Liver (tissue), 9 donors: ENCODE results near the gene CLN6. TPM values are rescaled to one million over a fixed set of nuclear protein-coding genes. Genes with fewer than 3 reads are reported as not detected.

Experiments used
- DNase-seq: peaks from one replicate; pipeline ENCODE4 v3.0.0-alpha.2; 2017; ENCODE audit warnings: low spot score
- H3K27ac ChIP-seq, 2 donors: one replicate each; pipeline ENCODE4 v1.7.0; 2013; ENCODE audit warnings: inconsistent platforms in 2 of 2, low read length in 2 of 2, control low read depth in 1 of 2, low read depth in 1 of 2, mild to moderate bottlenecking in 1 of 2
- H3K27me3 ChIP-seq, 4 donors: one replicate each; pipeline versions ENCODE4 v1.6.1 to v1.7.0; 2013; ENCODE audit warnings: low read length in 3 of 4, inconsistent platforms in 1 of 4, mild to moderate bottlenecking in 1 of 4, moderate library complexity in 1 of 4; ENCODE audit not compliant: control insufficient read depth in 4 of 4, insufficient read depth in 4 of 4
- H3K36me3 ChIP-seq, 4 donors: one replicate each; pipeline versions ENCODE4 v1.6.1 to v1.7.0; 2013; ENCODE audit warnings: low read length in 3 of 4, mild to moderate bottlenecking in 3 of 4, low read depth in 1 of 4, moderate library complexity in 1 of 4; ENCODE audit not compliant: control insufficient read depth in 4 of 4, insufficient read depth in 3 of 4
- H3K4me1 ChIP-seq, 4 donors: one replicate each; pipeline versions ENCODE4 v1.6.1 to v1.7.0; 2013; ENCODE audit warnings: low read length in 3 of 4, mild to moderate bottlenecking in 3 of 4, moderate library complexity in 1 of 4; ENCODE audit not compliant: control insufficient read depth in 4 of 4, insufficient read depth in 4 of 4
- H3K4me3 ChIP-seq, 3 donors: one replicate each; pipeline versions ENCODE4 v1.6.1 to v1.7.0; 2013; ENCODE audit warnings: low read length in 3 of 3, control low read depth in 1 of 3, low read depth in 1 of 3, mild to moderate bottlenecking in 1 of 3
- H3K9ac ChIP-seq, 2 donors: one replicate each; pipeline ENCODE4 v1.7.0; 2013; ENCODE audit warnings: low read length in 2 of 2, mild to moderate bottlenecking in 2 of 2, moderate library complexity in 2 of 2, control low read depth in 1 of 2, low read depth in 1 of 2
- H3K9me3 ChIP-seq, 4 donors: one replicate each; pipeline versions ENCODE4 v1.6.1 to v1.7.0; 2013; ENCODE audit warnings: low read length in 3 of 4; ENCODE audit not compliant: control insufficient read depth in 4 of 4
- ATF3 ChIP-seq: IDR thresholded peaks from 2 replicates; pipeline ENCODE4 v1.6.1; 2016; ENCODE audit warnings: antibody characterized with exemption
- EGR1 ChIP-seq, 2 donors: IDR thresholded peaks; 2 replicates each; pipeline ENCODE4 v1.6.1; 2016 to 2018; ENCODE audit warnings: antibody characterized with exemption in 2 of 2, low read depth in 2 of 2
- FOXA2 ChIP-seq: IDR thresholded peaks from 2 replicates; pipeline ENCODE4 v1.6.1; 2016; ENCODE audit warnings: antibody characterized with exemption
- GABPA ChIP-seq, 2 donors: IDR thresholded peaks in 1 of 2; conservative IDR thresholded peaks in 1 of 2; 2 replicates each; pipeline ENCODE4 v1.6.1; 2016; ENCODE audit warnings: antibody characterized with exemption in 2 of 2, mild to moderate bottlenecking in 1 of 2, moderate library complexity in 1 of 2
- HNF4A ChIP-seq, 2 donors: conservative IDR thresholded peaks; 2 replicates each; pipeline ENCODE4 v1.6.1; 2016; ENCODE audit warnings: antibody characterized with exemption in 2 of 2, mild to moderate bottlenecking in 2 of 2
- HNF4G ChIP-seq: IDR thresholded peaks from 2 replicates; pipeline ENCODE4 v1.6.1; 2016; ENCODE audit warnings: antibody characterized with exemption
- JUND ChIP-seq, 2 donors: IDR thresholded peaks; 2 replicates each; pipeline ENCODE4 v1.6.1; 2016; ENCODE audit warnings: antibody characterized with exemption in 2 of 2
- REST ChIP-seq: IDR thresholded peaks from 2 replicates; pipeline ENCODE4 v1.6.1; 2016; ENCODE audit warnings: antibody characterized with exemption, mild to moderate bottlenecking
- RXRA ChIP-seq, 2 donors: IDR thresholded peaks; 2 replicates each; pipeline ENCODE4 v1.6.1; 2017 to 2018; ENCODE audit warnings: antibody characterized with exemption in 2 of 2, mild to moderate bottlenecking in 1 of 2
- SP1 ChIP-seq: IDR thresholded peaks from 2 replicates; pipeline ENCODE4 v1.6.1; 2018; ENCODE audit warnings: antibody characterized with exemption, mild to moderate bottlenecking
- TAF1 ChIP-seq: conservative IDR thresholded peaks from 2 replicates; pipeline ENCODE4 v1.6.1; 2016; ENCODE audit warnings: antibody characterized with exemption, mild to moderate bottlenecking
- WGBS: extraction: QIAGEN DNeasy Blood & Tissue Kit; methylation state at CpG from one replicate; pipeline ENCODE4 v1.1.7; 2013; 5-methylcytosine and 5-hydroxymethylcytosine counted together
- polyA plus RNA-seq, 2 donors: library from polyadenylated mRNA; stranded (reverse) in 1 of 2; unstranded in 1 of 2; fragments of 200-250 nt in 1 of 2; fragments of >200 nt in 1 of 2; fragmentation: Nextera tagmentation in 1 of 2; extraction: Ambion mirVana in 1 of 2; gene quantifications; one replicate each; pipeline versions ENCODE4 v1.2.1 to v1.2.3, GENCODE V29; 2013 to 2015
- total RNA-seq, 2 donors: library from RNA; depleted of rRNA; stranded (reverse); fragments of >200 nt; gene quantifications; one replicate each; pipeline ENCODE4 v1.2.3, GENCODE V29; 2014
- TF ChIP-seq, protein P1 (sequence below): IDR thresholded peaks from 2 replicates; pipeline ENCODE4 v1.6.1; 2016; ENCODE audit warnings: antibody characterized with exemption
- TF ChIP-seq, protein P2 (sequence below): IDR thresholded peaks from 2 replicates; pipeline ENCODE4 v1.6.1; 2016; ENCODE audit warnings: antibody characterized with exemption
- donor health status: healthy.
- donor health status: healthy.
- donor health status: healthy.
- donor health status: healthy.
- donor health status: healthy.

Gene CLN6
- total and polyA plus RNA-seq, 4 donors, result 7.2 to 21.2 (median 15.4) TPM

- TF ChIP-seq, protein P1, sequence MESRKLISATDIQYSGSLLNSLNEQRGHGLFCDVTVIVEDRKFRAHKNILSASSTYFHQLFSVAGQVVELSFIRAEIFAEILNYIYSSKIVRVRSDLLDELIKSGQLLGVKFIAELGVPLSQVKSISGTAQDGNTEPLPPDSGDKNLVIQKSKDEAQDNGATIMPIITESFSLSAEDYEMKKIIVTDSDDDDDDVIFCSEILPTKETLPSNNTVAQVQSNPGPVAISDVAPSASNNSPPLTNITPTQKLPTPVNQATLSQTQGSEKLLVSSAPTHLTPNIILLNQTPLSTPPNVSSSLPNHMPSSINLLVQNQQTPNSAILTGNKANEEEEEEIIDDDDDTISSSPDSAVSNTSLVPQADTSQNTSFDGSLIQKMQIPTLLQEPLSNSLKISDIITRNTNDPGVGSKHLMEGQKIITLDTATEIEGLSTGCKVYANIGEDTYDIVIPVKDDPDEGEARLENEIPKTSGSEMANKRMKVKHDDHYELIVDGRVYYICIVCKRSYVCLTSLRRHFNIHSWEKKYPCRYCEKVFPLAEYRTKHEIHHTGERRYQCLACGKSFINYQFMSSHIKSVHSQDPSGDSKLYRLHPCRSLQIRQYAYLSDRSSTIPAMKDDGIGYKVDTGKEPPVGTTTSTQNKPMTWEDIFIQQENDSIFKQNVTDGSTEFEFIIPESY, result peak; percentile 66
- TF ChIP-seq REST (peak; percentile 61), RXRA (IDR thresholded peaks at IDR 0.05) (peak; percentile 62 to 81), GABPA (IDR thresholded peaks at IDR 0.05 in 1 of 2, conservative IDR thresholded peaks at IDR 0.05 in 1 of 2) (peak in 1 of 2 donors; percentile 68)
Measured at GRCh38 chr15:68275165-68275746, 45.7 kb upstream of the CLN6 start (continued).

- Histone ChIP-seq H3K27me3 (no peaks in the 10 kb centered on the region), H3K4me1 (peaks cover 13 to 40% (median 28%) of the 10 kb centered on the region in 4 donors), H3K9ac (no peak overlapping the region), H3K4me3 (no peak overlapping the region), H3K36me3 (no peaks in the 10 kb centered on the region), H3K9me3 (no peaks in the 10 kb centered on the region), H3K27ac (peak overlapping the region; percentile 88 to 98)
- no peak for DNase-seq
- TF ChIP-seq, protein P2, sequence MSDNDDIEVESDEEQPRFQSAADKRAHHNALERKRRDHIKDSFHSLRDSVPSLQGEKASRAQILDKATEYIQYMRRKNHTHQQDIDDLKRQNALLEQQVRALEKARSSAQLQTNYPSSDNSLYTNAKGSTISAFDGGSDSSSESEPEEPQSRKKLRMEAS, result no peak
- no peak for TF ChIP-seq SP1
- TF ChIP-seq HNF4A (conservative IDR thresholded peaks at IDR 0.05), result no peak
- no peak for TF ChIP-seq GABPA (IDR thresholded peaks at IDR 0.05 in 1 of 2, conservative IDR thresholded peaks at IDR 0.05 in 1 of 2)
- TF ChIP-seq EGR1 (IDR thresholded peaks at IDR 0.05; ENCODE audit: low read depth in 2 of 2), result no peak
- TF ChIP-seq RXRA (IDR thresholded peaks at IDR 0.05), result no peak
- TF ChIP-seq HNF4G, result no peak
- no peak for TF ChIP-seq JUND (IDR thresholded peaks at IDR 0.05)
- no peak for TF ChIP-seq FOXA2
- TF ChIP-seq, protein P1, result no peak
- no peak for TF ChIP-seq ATF3
- no peak for TF ChIP-seq TAF1
- 72% methylated on average over 5 of the region's 5 CpGs for WGBS
Measured at GRCh38 chr15:68274201-68274848, 44.8 kb upstream of the CLN6 start.
